ENCODE results near the gene CRYL1. TPM values are rescaled to one million over a fixed set of nuclear protein-coding genes. Genes with fewer than 3 reads are reported as not detected.

CRYL1 gene
- total RNA-seq, 3 donors from 2014 or later, result 27.5 to 68.3 (median 29.0) TPM

- no peaks in the 10 kb centered on the region for H3K36me3 ChIP-seq
Observed at GRCh38 chr13:20460761-20461160, 64.9 kb downstream of the CRYL1 start.

GRCh38 chr13:20457670-20458069 lies 68.0 kb downstream of the CRYL1 start:
- Histone ChIP-seq H3K36me3 (no peaks in the 10 kb centered on the region), H3K27me3 (no peaks in the 10 kb centered on the region), H3K9me3 (peaks cover 0 to 7% of the 10 kb centered on the region in 2 donors), H3K4me3 (no peak overlapping the region), H3K27ac (no peak overlapping the region), H3K4me1 (no peaks in the 10 kb centered on the region)
- no peak for DNase-seq (ENCODE audit: low spot score in 2 of 2)
- intact Hi-C loops (cut with DNase I; ENCODE audit: low total_unique reads), result no loop called here
- no peak for TF ChIP-seq POLR2A (IDR thresholded peaks at IDR 0.05)
- no peak for TF ChIP-seq POLR2AphosphoS5 (IDR thresholded peaks at IDR 0.05)
- no peak for TF ChIP-seq CTCF (IDR thresholded peaks at IDR 0.05)

More at GRCh38 chr13:20460761-20461160, 64.9 kb downstream of the CRYL1 start:
- Histone ChIP-seq H3K27ac (no peak overlapping the region), H3K27me3 (no peaks in the 10 kb centered on the region), H3K9me3 (no peaks in the 10 kb centered on the region), H3K4me3 (no peak overlapping the region), H3K4me1 (no peaks in the 10 kb centered on the region)
- DNase-seq (ENCODE audit: low spot score in 2 of 2), result no peak
- TF ChIP-seq CTCF (IDR thresholded peaks at IDR 0.05) (no peak), POLR2AphosphoS5 (IDR thresholded peaks at IDR 0.05) (no peak), POLR2A (IDR thresholded peaks at IDR 0.05) (no peak)
- intact Hi-C loops (cut with DNase I; ENCODE audit: low total_unique reads), result loop anchor here (5.0 kb wide), 1 partner anchor 647 kb away; no protein-coding TSS in a partner anchor

GRCh38 chr13:20456737-20457136 lies 68.9 kb downstream of the CRYL1 start:
- peaks cover 0 to 7% of the 10 kb centered on the region in 2 donors for H3K9me3 ChIP-seq
- intact Hi-C loops (cut with DNase I; ENCODE audit: low total_unique reads), result no loop called here
- no peaks in the 10 kb centered on the region for H3K27me3 ChIP-seq
- no peak overlapping the region for H3K4me3 ChIP-seq
- no peaks in the 10 kb centered on the region for H3K4me1 ChIP-seq
- H3K36me3 ChIP-seq, result no peaks in the 10 kb centered on the region
- H3K27ac ChIP-seq, result no peak overlapping the region
- TF ChIP-seq POLR2AphosphoS5 (IDR thresholded peaks at IDR 0.05) (no peak), CTCF (IDR thresholded peaks at IDR 0.05) (no peak), POLR2A (IDR thresholded peaks at IDR 0.05) (no peak)
- DNase-seq (ENCODE audit: low spot score in 2 of 2), result no peak

GRCh38 chr13:20451397-20451796 lies 74.3 kb downstream of the CRYL1 start:
- Histone ChIP-seq H3K4me1 (no peaks in the 10 kb centered on the region), H3K36me3 (no peaks in the 10 kb centered on the region), H3K27ac (no peak overlapping the region), H3K9me3 (peaks cover 11 to 18% of the 10 kb centered on the region in 2 donors), H3K27me3 (no peaks in the 10 kb centered on the region), H3K4me3 (no peak overlapping the region)
- no peak for DNase-seq (ENCODE audit: low spot score in 2 of 2)
- TF ChIP-seq POLR2A (IDR thresholded peaks at IDR 0.05) (no peak), POLR2AphosphoS5 (IDR thresholded peaks at IDR 0.05) (no peak), CTCF (IDR thresholded peaks at IDR 0.05) (no peak)
- intact Hi-C loops (cut with DNase I; ENCODE audit: low total_unique reads), result no loop called here

- H3K4me3 ChIP-seq, result no peak overlapping the region
- no peaks in the 10 kb centered on the region for H3K4me1 ChIP-seq
- intact Hi-C loops (cut with DNase I; ENCODE audit: low total_unique reads), result no loop called here
- H3K27me3 ChIP-seq, result no peaks in the 10 kb centered on the region
- H3K9me3 ChIP-seq, result peaks cover 11% of the 10 kb centered on the region in 2 donors
- H3K36me3 ChIP-seq, result no peaks in the 10 kb centered on the region
- no peak overlapping the region for H3K27ac ChIP-seq
- no peak for TF ChIP-seq POLR2AphosphoS5 (IDR thresholded peaks at IDR 0.05)
- no peak for TF ChIP-seq CTCF (IDR thresholded peaks at IDR 0.05)
- no peak for TF ChIP-seq POLR2A (IDR thresholded peaks at IDR 0.05)
- DNase-seq (ENCODE audit: low spot score in 2 of 2), result no peak
Observed at GRCh38 chr13:20448470-20448869, 77.2 kb downstream of the CRYL1 start.

Measured in breast epithelium (tissue), 4 donors.